Measurements from ENCODE around the gene CCDC71. TPM values are rescaled to one million over a fixed set of nuclear protein-coding genes. Genes with fewer than 3 reads are reported as not detected.

CCDC71 gene
- total RNA-seq, 4 donors from 2014 or later = 35.2 to 63.7 (median 58.5) TPM

- Histone ChIP-seq H3K4me3 (replicated peaks in 1 of 3) (peak overlapping the region in 2 of 3 donors; percentile 96), H3K36me3 (peaks cover 59 to 74% of the 10 kb centered on the region in 2 donors), H3K27me3 (no peaks in the 10 kb centered on the region), H3K27ac (peak overlapping the region in 2 of 3 donors; percentile 90 to 91), H3K4me1 (peaks cover 10 to 17% of the 10 kb centered on the region in 2 donors), H3K9me3 (no peaks in the 10 kb centered on the region)
- DNase-seq = no peak
- TF ChIP-seq CTCF (IDR thresholded peaks at IDR 0.05) = no peak
- intact Hi-C loops (cut with DNase I) = no loop called here
- 50 to 62% methylated on average over 2 to 3 of the region's 3 CpGs for WGBS, 2 donors
Measured at GRCh38 chr3:49119439-49119838, 46.7 kb downstream of the CCDC71 start.

GRCh38 chr3:49119036-49119435 lies 47.1 kb downstream of the CCDC71 start:
- TF ChIP-seq POLR2A (IDR thresholded peaks at IDR 0.05) = no peak
- TF ChIP-seq CTCF (IDR thresholded peaks at IDR 0.05) = no peak
- no peaks in the 10 kb centered on the region for H3K27me3 ChIP-seq
- no peak for DNase-seq
- peak overlapping the region in 1 of 3 donors; percentile 91 for H3K27ac ChIP-seq
- H3K4me1 ChIP-seq = peaks cover 10 to 17% of the 10 kb centered on the region in 2 donors
- H3K36me3 ChIP-seq = peaks cover 59 to 74% of the 10 kb centered on the region in 2 donors
- WGBS, 2 donors = 68 to 70% methylated on average over 9 to 10 of the region's 10 CpGs
- intact Hi-C loops (cut with DNase I) = no loop called here
- H3K9me3 ChIP-seq = no peaks in the 10 kb centered on the region
- no peak overlapping the region for H3K4me3 ChIP-seq (replicated peaks in 1 of 3)

Other genes starting within 250 kb of the CCDC71 start
- gene ARIH2, start 247.5 kb downstream of the CCDC71 start, total RNA-seq = 100 to 1,000 TPM; 108 to 136 (median 117) TPM
- 100 to 1,000 TPM in 1 of 4 donors, 10 to 100 TPM in 3; 73.5 to 117 (median 95.0) TPM for gene P4HTM, start 176.1 kb downstream of the CCDC71 start, total RNA-seq
- gene WDR6, start 158.9 kb downstream of the CCDC71 start, total RNA-seq = 100 to 1,000 TPM; 125 to 169 (median 149) TPM
- gene DALRD3, start 147.8 kb downstream of the CCDC71 start, total RNA-seq = 10 to 100 TPM; 43.1 to 91.4 (median 60.0) TPM
- gene NDUFAF3, start 144.2 kb downstream of the CCDC71 start, total RNA-seq = 100 to 1,000 TPM; 120 to 305 (median 146) TPM
- 100 to 1,000 TPM in 3 of 4 donors, 10 to 100 TPM in 1; 92.9 to 159 (median 109) TPM for gene IMPDH2, start 136.9 kb downstream of the CCDC71 start, total RNA-seq
- gene QRICH1, start 72.3 kb downstream of the CCDC71 start, total RNA-seq = 100 to 1,000 TPM in 2 of 4 donors, 10 to 100 TPM in 2; 79.8 to 342 (median 98.3) TPM
- gene QARS1, start 61.6 kb downstream of the CCDC71 start, total RNA-seq = 100 to 1,000 TPM; 158 to 273 (median 251) TPM
- 100 to 1,000 TPM in 1 of 4 donors, 10 to 100 TPM in 3; 72.3 to 104 (median 77.4) TPM for gene USP19, start 45.5 kb downstream of the CCDC71 start, total RNA-seq
- 100 to 1,000 TPM; 452 to 573 (median 527) TPM for gene LAMB2, start 33.3 kb downstream of the CCDC71 start, total RNA-seq
- 10 to 100 TPM; 47.0 to 60.9 (median 57.2) TPM for gene KLHDC8B, start 5.3 kb upstream of the CCDC71 start, total RNA-seq
- 1 to 10 TPM; 2.8 to 6.2 (median 3.8) TPM for gene C3orf62, start 110.9 kb upstream of the CCDC71 start, total RNA-seq
- gene USP4, start 173.7 kb upstream of the CCDC71 start, total RNA-seq = 10 to 100 TPM; 19.8 to 32.6 (median 28.5) TPM
- 100 to 1,000 TPM; 161 to 398 (median 226) TPM for gene GPX1, start 192.0 kb upstream of the CCDC71 start, total RNA-seq
- 100 to 1,000 TPM; 437 to 789 (median 587) TPM for gene RHOA, start 245.6 kb upstream of the CCDC71 start, total RNA-seq
- gene TCTA, start 246.1 kb upstream of the CCDC71 start, total RNA-seq = 100 to 1,000 TPM in 2 of 4 donors, 10 to 100 TPM in 2; 50.4 to 177 (median 94.8) TPM